GM10248 (cell line): ENCODE results near the gene KRTAP5-10.
A peak's percentile ranks its signal among the peaks of the same experiment; 100 is the strongest.
"Not testable (repeated sequence)": the region's sequence is repeated elsewhere in the genome, so short reads cannot be mapped to it uniquely, and the experiment has no call there.

Source experiments
- CTCF ChIA-PET: fragments of 300-600 bp; sonication (Branson Sonifier 250); formaldehyde crosslinking; extraction: SDS; loops from one replicate; lab custom pipeline; 2021; ENCODE audit warnings: antibody characterized with exemption; lab: Yijun Ruan, JAX
- POLR2A ChIA-PET: fragments of 350-650 bp; sonication (Branson Sonifier 250); formaldehyde crosslinking; extraction: SDS; loops from one replicate; lab custom pipeline; 2020; ENCODE audit warnings: antibody characterized with exemption; lab: Yijun Ruan, JAX
- DNase-seq: peaks from one replicate; pipeline ENCODE4 v3.0.0; 2012; ENCODE audit errors: extremely low spot score
- CTCF ChIP-seq: IDR thresholded peaks from 2 replicates; pipeline ENCODE4 v1.5.1; 2012; ENCODE audit warnings: mild to moderate bottlenecking, low read depth; ENCODE audit errors: extremely low read depth, missing control alignments, control extremely low read depth

Gene KRTAP5-10

DNA sequence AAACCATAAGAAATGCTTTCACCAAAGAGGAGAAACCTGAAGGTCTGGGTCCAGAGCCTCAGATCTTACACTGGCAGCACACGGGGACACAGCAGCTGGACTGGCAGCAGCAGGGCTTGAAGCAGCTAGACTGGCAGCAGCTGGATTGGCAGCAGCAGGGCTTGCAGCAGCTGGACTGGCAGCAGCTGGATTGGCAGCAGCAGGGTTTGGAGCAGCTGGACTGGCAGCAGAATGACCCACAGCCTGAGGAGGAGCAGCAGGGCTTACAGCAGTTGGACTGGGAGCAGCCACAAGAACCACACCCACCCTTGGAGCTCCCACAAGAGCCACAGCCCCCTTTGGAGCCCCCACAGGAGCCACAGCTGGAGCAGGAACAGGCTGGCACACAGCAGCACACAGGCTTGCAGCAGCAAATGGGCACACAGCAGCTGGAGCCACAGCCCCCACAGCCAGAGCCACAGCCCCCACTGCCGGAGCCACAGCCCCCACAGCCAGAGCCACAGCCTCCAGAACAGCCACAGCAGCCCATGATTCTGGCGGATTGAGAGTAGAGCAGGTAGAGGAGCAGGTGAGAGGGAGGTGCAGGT, 17.0 kb downstream of the KRTAP5-10 start, which contains the start of gene KRTAP5-11:
TSS of gene KRTAP5-11 (minus strand) at position 567 of the 587 bp plus-strand sequence. CDS start at position 529, 38 bp downstream.
- ChIA-PET CTCF (interaction anchor here (0.7 kb wide), 1 partner anchor 19 kb away, joined by 3 read pairs; no protein-coding TSS in a partner anchor), POLR2A (no interaction called here)
- DNase-seq, result no peak
- no peak for TF ChIP-seq CTCF

- POLR2A ChIA-PET, DNase-seq, CTCF ChIA-PET: not testable (repeated sequence)
These were observed 17.6 kb downstream of the KRTAP5-10 start for GRCh38 chr11:71582969-71583368.

GRCh38 chr11:71585673-71586072, 20.3 kb downstream of the KRTAP5-10 start:
- CTCF ChIA-PET, POLR2A ChIA-PET, DNase-seq: not testable (repeated sequence)

- CTCF ChIA-PET, result not testable (repeated sequence)
These were observed 23.0 kb downstream of the KRTAP5-10 start for GRCh38 chr11:71588314-71588713.

GRCh38 chr11:71588822-71589545, 23.6 kb downstream of the KRTAP5-10 start:
- CTCF ChIA-PET, result interaction anchor here (1.4 to 1.5 kb wide), 2 partner anchors 9 to 13 kb away, joined by 4 to 9 read pairs; no protein-coding TSS in a partner anchor
- POLR2A ChIA-PET, DNase-seq: not testable (repeated sequence)
- peak; percentile 37 for TF ChIP-seq CTCF

More at GRCh38 chr11:71588314-71588713, 23.0 kb downstream of the KRTAP5-10 start:
- POLR2A ChIA-PET, DNase-seq: not testable (repeated sequence)

DNA sequence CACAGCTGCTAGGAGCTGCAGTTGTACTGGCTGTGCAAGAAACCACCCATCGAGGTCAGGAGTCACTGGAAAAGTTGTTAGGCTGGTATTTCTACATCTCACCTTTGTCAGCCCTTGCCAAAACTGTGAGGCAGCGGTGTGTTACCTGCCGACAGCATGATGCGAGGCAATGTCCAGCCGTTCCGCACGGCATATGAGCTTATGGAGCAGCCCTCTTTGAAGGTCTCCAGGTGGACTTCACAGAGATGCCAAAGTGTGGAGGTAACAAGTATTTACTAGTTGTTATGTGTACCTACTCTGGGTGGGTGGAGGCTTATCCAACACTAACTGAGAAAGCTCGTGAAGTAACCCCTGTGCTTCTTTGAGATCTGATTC, 24.2 kb downstream of the KRTAP5-10 start:
- CTCF ChIA-PET, result interaction anchor here (1.4 to 1.5 kb wide), 2 partner anchors 9 to 13 kb away, joined by 4 to 9 read pairs; no protein-coding TSS in a partner anchor
- POLR2A ChIA-PET, DNase-seq: not testable (repeated sequence)

DNA sequence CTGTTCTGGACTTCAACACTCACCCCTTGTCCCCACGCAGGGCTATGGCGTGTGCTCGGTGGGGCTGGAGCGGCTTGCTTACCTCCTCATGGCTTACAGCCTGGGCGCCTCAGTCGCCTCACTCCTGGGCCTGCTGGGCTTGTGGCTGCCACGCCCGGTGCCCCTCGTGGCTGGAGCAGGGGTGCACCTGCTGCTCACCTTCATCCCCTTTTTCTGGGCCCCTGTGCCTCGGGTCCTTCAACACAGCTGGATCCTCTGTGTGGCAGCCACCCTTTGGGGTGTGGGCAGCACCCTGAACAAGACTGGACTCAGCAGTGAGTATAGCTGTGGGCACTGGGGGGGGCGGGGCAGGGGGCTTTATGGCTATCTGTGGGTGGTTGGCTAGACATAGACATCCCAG, 37.9 kb downstream of the KRTAP5-10 start:
- CTCF ChIA-PET, POLR2A ChIA-PET, DNase-seq: not testable (repeated sequence)

- POLR2A ChIA-PET, CTCF ChIA-PET, DNase-seq: not testable (repeated sequence)
These were observed 39.6 kb downstream of the KRTAP5-10 start for GRCh38 chr11:71604798-71605488.

DNA sequence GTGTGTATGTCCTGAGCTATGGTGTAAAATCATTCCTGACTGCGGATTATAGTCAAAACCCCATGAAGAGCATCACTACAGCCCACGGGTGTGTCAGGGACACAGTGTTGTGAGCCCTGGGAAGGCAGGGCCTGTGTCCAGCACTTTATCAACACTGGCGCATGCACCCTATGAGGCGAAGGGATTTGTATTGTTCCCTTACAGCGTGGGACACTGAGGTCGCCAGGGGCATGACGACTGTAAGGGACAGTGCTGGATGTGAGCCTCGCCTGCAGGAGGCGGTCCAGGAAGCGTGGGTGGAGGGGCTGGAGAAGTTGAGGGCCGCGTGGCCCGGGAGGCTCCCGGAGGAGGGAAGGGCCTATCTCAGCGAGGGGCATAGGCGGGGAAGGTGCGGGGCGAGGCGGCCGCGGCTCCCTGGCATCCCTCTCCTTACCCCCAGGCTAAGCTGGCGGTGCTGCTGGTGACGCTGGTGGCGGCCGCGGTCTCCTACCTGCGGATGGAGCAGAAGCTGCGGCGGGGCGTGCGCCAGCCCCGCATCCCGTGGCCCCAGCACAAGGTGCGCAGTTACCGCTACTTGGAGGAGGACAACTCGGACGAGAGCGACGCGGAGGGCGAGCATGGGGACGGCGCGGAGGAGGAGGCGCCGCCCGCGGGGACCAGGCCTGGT, 41.6 kb downstream of the KRTAP5-10 start:
- DNase-seq, CTCF ChIA-PET: not testable (repeated sequence)
- POLR2A ChIA-PET, result interaction anchor here (0.7 kb wide), 1 partner anchor 1128 kb away, joined by 4 read pairs; no protein-coding TSS in a partner anchor

DNA sequence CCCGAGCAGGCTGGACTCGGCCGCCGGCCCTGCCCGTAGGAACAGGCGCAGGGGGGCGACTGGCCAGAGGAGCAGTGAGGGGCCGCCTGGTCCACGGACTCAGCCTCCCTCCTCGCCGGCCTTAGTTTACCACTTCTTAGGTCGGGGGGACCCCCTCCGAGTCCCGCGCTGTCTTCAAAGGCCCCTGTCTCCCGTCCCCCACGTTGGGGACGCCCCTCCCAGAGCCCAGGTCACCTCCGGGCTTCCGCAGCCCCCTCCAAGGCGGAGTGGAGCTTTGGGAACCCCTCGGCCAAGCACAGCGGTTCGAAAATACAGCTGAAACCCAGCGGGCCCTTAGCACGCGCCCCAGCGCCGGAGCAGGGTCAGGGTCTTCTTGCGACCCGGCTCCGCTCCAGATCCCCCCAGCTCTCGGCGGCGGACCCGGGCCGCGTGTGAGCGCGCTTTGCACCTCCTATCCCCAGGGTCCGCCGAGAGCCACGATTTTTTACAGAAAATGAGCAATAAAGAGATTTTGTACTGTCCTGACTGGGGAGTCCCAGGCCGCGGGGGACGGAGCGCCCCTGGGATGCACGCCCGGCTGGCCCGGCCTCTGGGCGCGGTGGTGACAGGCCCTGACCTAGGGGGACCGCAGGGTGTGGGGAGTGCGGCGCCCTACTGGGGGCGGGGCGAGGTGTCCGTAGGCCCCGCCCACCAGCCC, 42.3 kb downstream of the KRTAP5-10 start:
- POLR2A ChIA-PET, DNase-seq, CTCF ChIA-PET: not testable (repeated sequence)

DNA sequence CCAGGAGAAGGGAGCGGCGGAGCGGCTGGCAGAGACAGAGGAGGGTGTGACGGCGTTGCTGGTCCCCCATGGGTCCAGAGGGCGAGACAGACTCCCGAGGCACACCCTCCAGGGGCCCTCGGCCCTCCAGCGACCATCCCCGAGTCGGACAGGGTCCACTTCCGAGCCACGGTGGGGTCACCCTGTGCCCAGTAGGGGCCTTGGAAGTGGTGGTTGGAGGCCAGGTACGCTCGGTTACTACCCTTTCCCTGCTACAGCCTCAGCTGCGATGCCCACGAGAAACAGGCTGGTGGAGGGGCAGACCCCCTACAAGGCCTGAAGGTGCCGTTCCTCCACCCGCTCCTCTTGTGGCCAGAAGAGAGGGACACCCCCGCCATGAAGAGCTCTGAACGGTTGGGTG, 42.9 kb downstream of the KRTAP5-10 start:
- POLR2A ChIA-PET, DNase-seq, CTCF ChIA-PET: not testable (repeated sequence)

DNA sequence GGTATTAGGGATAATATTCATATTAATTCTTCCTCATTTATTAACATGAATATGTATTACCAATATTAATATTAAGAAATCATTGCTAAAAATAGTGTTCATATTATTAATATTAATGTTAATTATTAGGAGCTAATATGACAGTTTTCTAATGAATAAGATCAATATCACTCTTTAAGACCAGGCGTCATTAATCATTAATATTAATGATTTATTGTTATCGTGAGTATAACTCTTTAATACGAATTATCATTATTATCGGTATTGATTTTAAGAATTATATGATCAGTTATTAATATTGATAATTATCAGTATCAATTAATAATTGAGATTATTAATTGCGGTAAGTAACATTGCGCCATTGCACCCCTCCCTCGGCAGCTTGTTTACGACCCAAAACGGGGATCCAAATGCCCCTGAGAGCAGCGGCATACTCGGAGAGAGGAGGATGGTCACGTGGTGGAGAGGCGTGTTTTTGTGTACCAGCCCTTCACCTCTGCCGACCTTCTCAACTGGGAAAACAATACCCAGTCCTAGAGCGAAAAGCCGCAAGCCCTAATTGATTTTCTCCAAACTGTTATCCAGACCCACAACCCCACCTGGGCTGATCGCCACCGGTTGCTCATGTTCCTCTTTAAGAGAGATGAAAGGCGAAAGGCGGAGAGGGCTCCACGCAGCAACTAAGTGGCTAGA, 46.0 kb downstream of the KRTAP5-10 start:
- DNase-seq, CTCF ChIA-PET, POLR2A ChIA-PET: not testable (repeated sequence)

GRCh38 chr11:71613931-71614330, 48.6 kb downstream of the KRTAP5-10 start:
- POLR2A ChIA-PET, DNase-seq, CTCF ChIA-PET: not testable (repeated sequence)
